GM12878 (cell line): ENCODE measurements around the gene CIAPIN1. TPM values are rescaled to one million over a fixed set of nuclear protein-coding genes. Genes with fewer than 3 reads are reported as not detected.

Experiments used
- ATAC-seq: fragments of 200-7000 bp; cut with Tn5 transposase; 3 replicates; pipeline ENCODE4 v1.9.1; 2020; ENCODE audit warnings: mild to moderate bottlenecking, moderate library complexity
- BruUV-seq: library from RNA; stranded (reverse); fragments of 400-500 nt; replicated peaks from 2 replicates; lab custom pipeline; 2021; lab: Mats Ljungman, UMichigan
- CTCF ChIA-PET: fragments of 300-600 bp; sonication (Branson Sonifier 250); formaldehyde crosslinking; extraction: SDS; loops from one replicate; lab custom pipeline; 2021; ENCODE audit warnings: inconsistent platforms; lab: Yijun Ruan, JAX
- POLR2A ChIA-PET: fragments of 350-600 bp; formaldehyde crosslinking; extraction: SDS; loops from one replicate; lab custom pipeline; 2021; ENCODE audit warnings: inconsistent platforms; lab: Charles Lee
- RAD21 ChIA-PET: fragments of 300-600 bp; sonication (Branson Sonifier 250); formaldehyde crosslinking; loops from one replicate; lab custom pipeline; 2023; ENCODE audit warnings: antibody characterized with exemption; ENCODE audit not compliant: unreplicated experiment; lab: Charles Lee
- SMC1A ChIA-PET: fragments of 300-600 bp; sonication (Branson Sonifier 250); formaldehyde crosslinking; loops from one replicate; lab custom pipeline; 2023; ENCODE audit not compliant: unreplicated experiment, uncharacterized antibody; lab: Charles Lee
- DNase-seq: peaks from one replicate; pipeline ENCODE4 v3.0.0-alpha.2; 2011; ENCODE audit warnings: low read depth, low spot score
- FAIRE-seq: peaks from 3 replicates; lab custom pipeline; 2011; peaks lifted over from hg19 to GRCh38; lab: Jason Lieb, UNC
- H2AFZ ChIP-seq: 2 replicates; pipeline ENCODE4 v1.6.0; 2011; ENCODE audit warnings: low read depth, low read length, control low read depth; ENCODE audit not compliant: control insufficient read depth
- H3K27ac ChIP-seq: 2 replicates; pipeline ENCODE4 v1.5.1; 2011; ENCODE audit warnings: control low read depth; ENCODE audit not compliant: control insufficient read depth, insufficient read depth
- H3K27me3 ChIP-seq, 2 experiments: replicated peaks in 1 of 2; 2 replicates each; pipeline versions ENCODE4 v1.6.0 to v1.6.1; 2011; ENCODE audit warnings: low read length in 1 of 2; ENCODE audit not compliant: control insufficient read depth in 2 of 2, insufficient read depth in 2 of 2
- H3K36me3 ChIP-seq, 2 experiments: 2 replicates each; pipeline ENCODE4 v1.5.1; 2011; ENCODE audit warnings: low read length in 1 of 2; ENCODE audit not compliant: control insufficient read depth in 2 of 2, insufficient read depth in 2 of 2
- H3K4me1 ChIP-seq: 2 replicates; pipeline ENCODE4 v1.6.1; 2011; ENCODE audit warnings: mild to moderate bottlenecking, low read length, moderate library complexity, mixed read lengths; ENCODE audit not compliant: control insufficient read depth, insufficient read depth
- H3K4me2 ChIP-seq: 2 replicates; pipeline ENCODE4 v1.6.0; 2011; ENCODE audit warnings: control low read depth; ENCODE audit not compliant: control insufficient read depth, insufficient read depth
- H3K4me3 ChIP-seq: fragments of 200-600 bp; sonication (generic); 2 replicates; pipeline ENCODE4 v1.5.1; 2016
- H3K79me2 ChIP-seq: 2 replicates; pipeline ENCODE4 v1.6.0; 2011; ENCODE audit warnings: low read length; ENCODE audit not compliant: control insufficient read depth, insufficient read depth
- H3K9ac ChIP-seq: 2 replicates; pipeline ENCODE4 v1.8.0; 2011; ENCODE audit warnings: low read length, control low read depth, mixed read lengths; ENCODE audit not compliant: control insufficient read depth, insufficient read depth
- H3K9me3 ChIP-seq: replicated peaks from 3 replicates; pipeline ENCODE4 v1.5.1; 2011; ENCODE audit warnings: mild to moderate bottlenecking, low read length; ENCODE audit not compliant: control insufficient read depth, insufficient read depth
- H4K20me1 ChIP-seq: 2 replicates; pipeline ENCODE4 v1.6.0; 2011; ENCODE audit not compliant: control insufficient read depth, insufficient read depth
- IRF4 ChIP-seq: IDR thresholded peaks from 2 replicates; pipeline ENCODE4 v1.6.1; 2011; ENCODE audit warnings: low read depth, low read length
- KDM1A ChIP-seq: fragments of 200-600 bp; sonication (generic); IDR thresholded peaks from 2 replicates; pipeline ENCODE4 v1.6.1; 2016; ENCODE audit warnings: borderline replicate concordance
- MXI1 ChIP-seq: fragments of 150-350 bp; IDR thresholded peaks from 2 replicates; pipeline ENCODE4 v1.6.1; 2011; ENCODE audit warnings: low read depth, mild to moderate bottlenecking, inconsistent platforms, low read length, improper control_type of control experiment
- RAD21 ChIP-seq: IDR thresholded peaks from 2 replicates; pipeline ENCODE4 v1.6.1; 2011; ENCODE audit warnings: mild to moderate bottlenecking, low read depth, low read length, moderate library complexity; ENCODE audit not compliant: insufficient read depth
- SMC3 ChIP-seq: IDR thresholded peaks from 2 replicates; pipeline ENCODE4 v1.6.1; 2011; ENCODE audit warnings: low read length, improper control_type of control experiment, borderline replicate concordance
- TAF1 ChIP-seq: IDR thresholded peaks from 2 replicates; pipeline ENCODE4 v1.6.1; 2011; ENCODE audit warnings: mild to moderate bottlenecking, low read depth, low read length, borderline replicate concordance
- TARDBP ChIP-seq: IDR thresholded peaks from 2 replicates; pipeline ENCODE4 v1.6.1; 2016; ENCODE audit warnings: borderline replicate concordance
- ZNF24 ChIP-seq: fragments of 450-650 bp; IDR thresholded peaks from 2 replicates; pipeline ENCODE4 v1.6.1; 2017; ENCODE audit warnings: antibody characterized with exemption, mild to moderate bottlenecking
- ZZZ3 ChIP-seq: IDR thresholded peaks from 2 replicates; pipeline ENCODE4 v1.6.1; 2011; ENCODE audit warnings: low read depth; ENCODE audit not compliant: control insufficient read depth, insufficient read length
- WGBS: methylation state at CpG from one replicate; pipeline ENCODE4 v1.1.6; 2016; ENCODE audit warnings: low lambda C conversion rate; ENCODE audit not compliant: insufficient replicate concordance, insufficient coverage; ENCODE audit errors: missing lambda C conversion rate; 5-methylcytosine and 5-hydroxymethylcytosine counted together
- in situ Hi-C: fragments of 300-500 bp; cut with MboI; formaldehyde crosslinking; loops from 9 replicates; pipeline ENCODE4 v1.14.3; 2018; ENCODE audit warnings: mixed read lengths
- intact Hi-C: fragments of 100-400 bp; cut with micrococcal nuclease; formaldehyde crosslinking; loops from one replicate; pipeline ENCODE4 v1.14.2; 2022; ENCODE audit not compliant: unreplicated experiment
- polyA plus RNA-seq, 11 experiments: library from polyadenylated mRNA; depleted of rRNA in 4 of 11; unstranded in 6 of 11; stranded (reverse) in 5 of 11; fragments of >200 nt; fragmentation: Nextera tagmentation in 4 of 11; fragmentation: Illumina TruSeq in 1 of 11; extraction: Ambion mirVana in 4 of 11; extraction: Trizol in 1 of 11; gene quantifications; 1 replicate in 1 of 11; 2 replicates in 10 of 11; pipeline versions ENCODE4 v1.2.1 to v1.2.3, GENCODE V29; 2011 to 2016; ENCODE audit warnings: inconsistent platforms in 2 of 11, missing spikeins in 2 of 11, low read depth in 1 of 11
- total RNA-seq, 4 experiments: library from RNA; depleted of rRNA in 3 of 4; stranded (reverse); fragments of >200 nt in 3 of 4; fragmentation: Illumina TruSeq in 1 of 4; extraction: Trizol in 1 of 4; gene quantifications; 2 replicates each; pipeline versions ENCODE4 v1.2.1 to v1.2.3, GENCODE V29; 2013 to 2021
- TF ChIP-seq, protein P1 (sequence below): IDR thresholded peaks from 2 replicates; pipeline ENCODE4 v1.6.1; 2011; ENCODE audit warnings: mild to moderate bottlenecking, low read depth, low read length, moderate library complexity; ENCODE audit not compliant: insufficient replicate concordance

Gene CIAPIN1
- total and polyA plus RNA-seq, 10 of the 15 experiments (the other 5 are each of a cell fraction or from before 2014, with no cell fraction given), result 46.2 to 150 (median 54.3) TPM

DNA sequence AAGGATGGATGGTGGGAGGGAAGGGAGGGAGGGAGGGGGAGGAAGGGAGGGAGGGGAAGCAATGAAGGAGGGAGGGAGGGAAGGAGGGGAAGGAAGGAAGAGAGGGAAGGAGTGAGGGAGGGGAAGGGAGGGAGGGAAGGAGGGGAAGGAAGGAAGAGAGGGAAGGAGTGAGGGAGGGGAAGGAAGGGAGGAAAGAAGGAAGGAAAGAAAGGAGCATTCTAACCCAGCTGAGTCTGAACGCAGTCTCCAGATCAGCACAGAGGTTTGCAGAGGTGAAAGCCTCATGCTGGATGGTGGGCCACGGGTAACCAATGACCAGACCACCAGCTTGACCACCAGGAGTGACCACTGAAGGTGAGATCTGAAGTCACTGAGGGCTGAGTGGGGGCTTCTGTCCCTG is 24.0 kb downstream of the CIAPIN1 start:
- RAD21 ChIA-PET, result interaction anchor here (0.9 to 7.5 kb wide), 3 partner anchors 99 to 123 kb away, joined by 3 to 293 read pairs (median 6); no protein-coding TSS in a partner anchor
- Histone ChIP-seq H3K36me3 (no peaks in the 10 kb centered on the region), H3K4me1 (no peaks in the 10 kb centered on the region), H3K4me2 (no peak overlapping the region), H3K27me3 (no peaks in the 10 kb centered on the region), H2AFZ (no peak overlapping the region), H3K79me2 (no peaks in the 10 kb centered on the region), H3K27ac (no peak overlapping the region), H3K9ac (no peak overlapping the region), H3K4me3 (no peak overlapping the region), H4K20me1 (no peaks in the 10 kb centered on the region), H3K9me3 (no peaks in the 10 kb centered on the region)
- DNase-seq, result no peak
- POLR2A ChIA-PET, result interaction anchor here (0.5 kb wide), 1 partner anchor 572 kb away, joined by 5 read pairs; no protein-coding TSS in a partner anchor
- in situ Hi-C loops, result no loop called here
- no peak for FAIRE-seq
- intact Hi-C loops, result loop anchor here (2.0 kb wide), 1 partner anchor 88 kb away; no protein-coding TSS in a partner anchor
- CTCF ChIA-PET, result interaction anchor here (0.6 to 14.6 kb wide), 7 partner anchors 15 to 248 kb away, joined by 3 to 632 read pairs (median 4); partner anchors contain the start of genes CIAPIN1, COQ9 and POLR2C
- WGBS, result 50% methylated on average over 2 of the region's 2 CpGs
- SMC1A ChIA-PET, result interaction anchor here (1.5 to 2.4 kb wide), 3 partner anchors 97 to 125 kb away, joined by 4 to 16 read pairs (median 11); no protein-coding TSS in a partner anchor
- ATAC-seq, result no peak
- no TSS peak for BruUV-seq
- no peak for TF ChIP-seq MXI1
- TF ChIP-seq, all 136 proteins: peak for 0

DNA sequence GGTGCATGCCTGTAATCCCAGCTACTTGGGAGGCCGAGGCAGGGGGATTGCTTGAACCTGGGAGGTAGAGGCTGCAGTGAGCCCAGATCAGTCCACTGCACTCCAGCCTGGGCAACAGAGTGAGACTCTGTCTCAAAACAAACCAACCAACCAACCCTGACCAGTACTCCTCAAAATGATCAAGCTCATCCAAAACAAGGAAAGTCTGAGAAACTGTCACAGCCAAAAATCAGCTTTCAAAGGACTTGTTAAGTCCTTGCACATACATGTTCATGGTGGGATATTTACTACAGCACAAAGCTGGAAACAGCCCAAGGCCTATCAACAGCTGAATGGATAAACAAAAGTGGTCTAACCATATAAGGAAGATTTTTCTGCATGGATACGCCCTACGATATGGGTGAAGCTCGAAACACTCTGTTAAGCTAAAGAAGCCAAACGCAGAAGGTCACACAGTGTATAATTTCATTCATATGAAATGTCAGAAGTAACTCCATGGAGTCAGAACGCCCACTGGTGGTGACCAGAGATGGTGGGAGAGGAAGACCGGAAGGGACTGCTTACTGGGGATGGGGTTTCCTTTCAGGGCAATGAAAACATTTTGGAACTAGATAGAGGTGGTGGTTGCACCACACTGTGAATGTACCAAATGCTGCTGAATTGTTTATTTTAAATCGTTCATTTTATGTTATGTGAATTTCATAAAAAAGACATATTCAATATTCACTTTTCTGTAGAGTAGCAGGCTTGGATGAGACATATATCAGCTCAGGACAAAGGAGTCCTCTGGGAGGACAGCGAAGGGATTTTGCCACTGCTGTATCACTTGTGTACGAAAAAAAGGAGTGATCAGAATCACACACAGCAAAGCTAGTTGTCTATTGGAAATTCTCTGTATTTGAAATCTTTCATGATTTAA is 24.9 kb downstream of the CIAPIN1 start:
- H3K4me2 ChIP-seq, result no peak overlapping the region
- DNase-seq (no peak), FAIRE-seq (no peak), ATAC-seq (peak; percentile 49)
- H3K4me3 ChIP-seq, result no peak overlapping the region
- ChIA-PET POLR2A (interaction anchor here (0.5 to 1.1 kb wide), 3 partner anchors 21 to 571 kb away, joined by 3 to 5 read pairs (median 3); no protein-coding TSS in a partner anchor), CTCF (interaction anchor here (0.6 to 14.6 kb wide), 14 partner anchors 8 to 256 kb away, joined by 3 to 632 read pairs (median 3); partner anchors contain the start of genes CIAPIN1, COQ9 and POLR2C), SMC1A (interaction anchor here (0.7 to 2.4 kb wide), 6 partner anchors 25 to 125 kb away, joined by 3 to 16 read pairs (median 4); partner anchors contain the start of gene CIAPIN1), RAD21 (interaction anchor here (1.0 to 7.5 kb wide), 2 partner anchors 97 to 122 kb away, joined by 4 to 293 read pairs; no protein-coding TSS in a partner anchor)
- no peaks in the 10 kb centered on the region for H3K27me3 ChIP-seq
- no TSS peak for BruUV-seq
- H3K36me3 ChIP-seq, result no peaks in the 10 kb centered on the region
- H3K9me3 ChIP-seq, result no peaks in the 10 kb centered on the region
- H3K79me2 ChIP-seq, result no peaks in the 10 kb centered on the region
- in situ Hi-C loops, result no loop called here
- 59% methylated on average over 10 of the region's 10 CpGs for WGBS
- no peaks in the 10 kb centered on the region for H4K20me1 ChIP-seq
- H3K9ac ChIP-seq, result no peak overlapping the region
- peaks cover 4% of the 10 kb centered on the region for H3K4me1 ChIP-seq
- H2AFZ ChIP-seq, result no peak overlapping the region
- no peak overlapping the region for H3K27ac ChIP-seq
- intact Hi-C loops, result loop anchor here (1.0 to 2.0 kb wide), 2 partner anchors 89 to 122 kb away; no protein-coding TSS in a partner anchor
- no peak for TF ChIP-seq ZZZ3
- peak; percentile 71 for TF ChIP-seq RAD21
- TF ChIP-seq KDM1A, result no peak
- TF ChIP-seq TARDBP, result no peak
- TF ChIP-seq SMC3, result peak; percentile 55; the same call in 1 of the 2 replicates
- no peak for TF ChIP-seq TAF1
- no peak for TF ChIP-seq IRF4
- TF ChIP-seq ZNF24, result no peak
- TF ChIP-seq, protein P1, sequence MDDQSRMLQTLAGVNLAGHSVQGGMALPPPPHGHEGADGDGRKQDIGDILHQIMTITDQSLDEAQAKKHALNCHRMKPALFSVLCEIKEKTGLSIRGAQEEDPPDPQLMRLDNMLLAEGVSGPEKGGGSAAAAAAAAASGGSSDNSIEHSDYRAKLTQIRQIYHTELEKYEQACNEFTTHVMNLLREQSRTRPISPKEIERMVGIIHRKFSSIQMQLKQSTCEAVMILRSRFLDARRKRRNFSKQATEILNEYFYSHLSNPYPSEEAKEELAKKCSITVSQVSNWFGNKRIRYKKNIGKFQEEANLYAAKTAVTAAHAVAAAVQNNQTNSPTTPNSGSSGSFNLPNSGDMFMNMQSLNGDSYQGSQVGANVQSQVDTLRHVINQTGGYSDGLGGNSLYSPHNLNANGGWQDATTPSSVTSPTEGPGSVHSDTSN, result no peak
